Measurements from ENCODE around the gene TFIP11. TPM values are rescaled to one million over a fixed set of nuclear protein-coding genes. Genes with fewer than 3 reads are reported as not detected.

Gene TFIP11
- total RNA-seq, 1 experiment from 2014 or later: 39.8 TPM

- Mint-ChIP-seq H3K4me1 (ENCODE audit: low read depth, unreplicated experiment) (no peaks in the 10 kb centered on the region), H3K27me3 (ENCODE audit: unreplicated experiment) (no peaks in the 10 kb centered on the region), H3K4me3 (ENCODE audit: low read depth, unreplicated experiment) (no peak overlapping the region), H3K36me3 (ENCODE audit: insufficient read depth, unreplicated experiment) (peaks cover 63% of the 10 kb centered on the region), H3K27ac (ENCODE audit: unreplicated experiment) (no peak overlapping the region), H3K9me3 (ENCODE audit: low read depth, unreplicated experiment) (no peaks in the 10 kb centered on the region)
- CTCF ChIA-PET: interaction anchor here (0.5 to 0.7 kb wide), 2 partner anchors 906 to 1220 kb away, joined by 3 read pairs; no protein-coding TSS in a partner anchor
- intact Hi-C loops (cut with micrococcal nuclease; ENCODE audit: unreplicated experiment): no loop called here
- no peak for TF ChIP-seq CTCF (IDR thresholded peaks at IDR 0.05; ENCODE audit: unreplicated experiment)
- no peak for DNase-seq
- BruUV-seq (replicated peaks): TSS peak; percentile 30
These were observed 13.0 kb downstream of the TFIP11 start for GRCh38 chr22:26499188-26499703.

DNA sequence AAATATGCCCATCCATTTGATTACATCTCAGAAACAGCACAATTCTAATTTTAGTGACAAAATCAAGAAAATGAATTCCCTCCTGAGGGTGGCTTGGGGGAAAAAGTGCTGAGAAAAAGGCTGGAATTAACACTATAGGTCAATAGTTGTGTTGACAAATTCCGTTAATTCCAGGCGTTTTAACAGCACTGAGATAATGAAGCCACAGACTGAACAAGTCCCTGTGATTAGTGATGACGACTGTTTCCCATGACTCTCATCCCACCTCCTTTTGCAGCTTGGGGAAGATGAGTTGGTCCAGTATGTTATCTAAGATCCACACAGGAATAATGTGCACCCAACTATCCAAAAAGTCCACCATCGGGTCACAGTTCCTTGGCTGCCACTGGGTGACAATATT, 15.8 kb downstream of the TFIP11 start:
- Mint-ChIP-seq H3K27ac (ENCODE audit: unreplicated experiment) (no peak overlapping the region), H3K4me3 (ENCODE audit: low read depth, unreplicated experiment) (no peak overlapping the region), H3K4me1 (ENCODE audit: low read depth, unreplicated experiment) (no peaks in the 10 kb centered on the region), H3K36me3 (ENCODE audit: insufficient read depth, unreplicated experiment) (peaks cover 44% of the 10 kb centered on the region), H3K9me3 (ENCODE audit: low read depth, unreplicated experiment) (no peaks in the 10 kb centered on the region), H3K27me3 (ENCODE audit: unreplicated experiment) (no peaks in the 10 kb centered on the region)
- intact Hi-C loops (cut with micrococcal nuclease; ENCODE audit: unreplicated experiment): no loop called here
- DNase-seq: no peak
- TF ChIP-seq CTCF (IDR thresholded peaks at IDR 0.05; ENCODE audit: unreplicated experiment): no peak
- CTCF ChIA-PET: no interaction called here
- no TSS peak for BruUV-seq (replicated peaks)

- TF ChIP-seq CTCF (IDR thresholded peaks at IDR 0.05; ENCODE audit: unreplicated experiment): no peak
- H3K4me3 Mint-ChIP-seq (ENCODE audit: low read depth, unreplicated experiment): no peak overlapping the region
- no peak for DNase-seq
- H3K9me3 Mint-ChIP-seq (ENCODE audit: low read depth, unreplicated experiment): no peaks in the 10 kb centered on the region
- CTCF ChIA-PET: no interaction called here
- no peak overlapping the region for H3K27ac Mint-ChIP-seq (ENCODE audit: unreplicated experiment)
- peaks cover 46% of the 10 kb centered on the region for H3K36me3 Mint-ChIP-seq (ENCODE audit: insufficient read depth, unreplicated experiment)
- no TSS peak for BruUV-seq (replicated peaks)
- H3K4me1 Mint-ChIP-seq (ENCODE audit: low read depth, unreplicated experiment): peaks cover 3% of the 10 kb centered on the region
- intact Hi-C loops (cut with micrococcal nuclease; ENCODE audit: unreplicated experiment): no loop called here
- H3K27me3 Mint-ChIP-seq (ENCODE audit: unreplicated experiment): no peaks in the 10 kb centered on the region
These were observed 17.8 kb downstream of the TFIP11 start for GRCh38 chr22:26494506-26494905.

DNA sequence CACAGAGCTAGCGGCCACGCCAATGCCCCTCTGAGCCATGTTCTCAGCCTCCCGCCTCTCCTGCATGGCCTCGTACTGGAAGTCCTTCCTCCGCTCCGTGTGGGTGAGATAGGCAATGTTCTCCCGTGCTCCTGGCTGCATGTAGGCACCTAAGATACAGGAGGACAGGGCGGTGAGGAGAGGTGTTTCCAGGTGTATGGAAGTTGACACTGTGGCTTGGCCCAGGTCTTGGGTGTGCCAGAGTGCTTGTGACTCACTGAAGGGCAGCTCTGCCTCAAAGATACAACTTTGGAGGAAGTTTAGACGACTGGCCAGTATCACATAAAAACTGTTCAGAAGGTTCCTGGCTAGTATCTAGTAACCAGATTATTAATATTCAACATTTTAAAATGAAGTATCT, 20.1 kb downstream of the TFIP11 start:
- no peak for DNase-seq
- Mint-ChIP-seq H3K36me3 (ENCODE audit: insufficient read depth, unreplicated experiment) (peaks cover 56% of the 10 kb centered on the region), H3K4me1 (ENCODE audit: low read depth, unreplicated experiment) (peaks cover 11% of the 10 kb centered on the region), H3K27me3 (ENCODE audit: unreplicated experiment) (no peaks in the 10 kb centered on the region), H3K27ac (ENCODE audit: unreplicated experiment) (no peak overlapping the region), H3K4me3 (ENCODE audit: low read depth, unreplicated experiment) (no peak overlapping the region), H3K9me3 (ENCODE audit: low read depth, unreplicated experiment) (no peaks in the 10 kb centered on the region)
- CTCF ChIA-PET: no interaction called here
- TF ChIP-seq CTCF (IDR thresholded peaks at IDR 0.05; ENCODE audit: unreplicated experiment): no peak
- intact Hi-C loops (cut with micrococcal nuclease; ENCODE audit: unreplicated experiment): no loop called here
- BruUV-seq (replicated peaks): no TSS peak
